Naive B cell (primary cell): ENCODE measurements around the gene ILF2. TPM values are rescaled to one million over a fixed set of nuclear protein-coding genes. Genes with fewer than 3 reads are reported as not detected.
A peak's percentile ranks its signal among the peaks of the same experiment; 100 is the strongest.
"Not testable (repeated sequence)": the region's sequence is repeated elsewhere in the genome, so short reads cannot be mapped to it uniquely, and the experiment has no call there.

Experiments used
- ATAC-seq, 2 donors: fragments of 150-1000 bp; cut with Tn5 transposase; 2 replicates each; pipeline ENCODE4 v1.10.0; 2021; ENCODE audit warnings: low read depth in 2 of 2, mild to moderate bottlenecking in 2 of 2, moderate library complexity in 2 of 2
- DNase-seq: peaks from one replicate; pipeline ENCODE4 v3.0.0; 2022
- H3K27ac Mint-ChIP-seq, 6 donors: one replicate each; pipeline ENCODE4 v1.8.0; 2020 to 2022; ENCODE audit warnings: mild to moderate bottlenecking in 6 of 6, mixed read lengths in 6 of 6, moderate library complexity in 5 of 6, inconsistent platforms in 2 of 6
- H3K27me3 Mint-ChIP-seq, 3 donors: one replicate each; pipeline ENCODE4 v1.8.0; 2021 to 2022; ENCODE audit warnings: mixed read lengths in 3 of 3, mild to moderate bottlenecking in 1 of 3
- H3K36me3 Mint-ChIP-seq, 2 donors: one replicate each; pipeline ENCODE4 v1.8.0; 2020 to 2022; ENCODE audit warnings: mixed read lengths in 2 of 2, inconsistent platforms in 1 of 2, mild to moderate bottlenecking in 1 of 2
- H3K4me1 Mint-ChIP-seq, 3 donors: one replicate each; pipeline ENCODE4 v1.8.0; 2020 to 2022; ENCODE audit warnings: mixed read lengths in 3 of 3, inconsistent platforms in 1 of 3, mild to moderate bottlenecking in 1 of 3, moderate library complexity in 1 of 3
- H3K4me3 Mint-ChIP-seq, 8 donors: one replicate each; pipeline ENCODE4 v1.8.0; 2020 to 2022; ENCODE audit warnings: mild to moderate bottlenecking in 8 of 8, mixed read lengths in 8 of 8, moderate library complexity in 8 of 8, inconsistent platforms in 2 of 8
- H3K9me3 Mint-ChIP-seq, 7 donors: one replicate each; pipeline ENCODE4 v1.8.0; 2020 to 2022; ENCODE audit warnings: mixed read lengths in 7 of 7, mild to moderate bottlenecking in 5 of 7, inconsistent platforms in 2 of 7, moderate library complexity in 1 of 7
- polyA plus RNA-seq, 6 donors: library from polyadenylated mRNA; unstranded; fragments of 300-500 nt; fragmentation: Illumina TruSeq; gene quantifications; one replicate each; pipeline ENCODE4 v1.2.3, GENCODE V29; 2021; ENCODE audit warnings: low read depth in 6 of 6

The ILF2 gene
- polyA plus RNA-seq, 6 donors from 2014 or later: 124 to 202 (median 134) TPM

- H3K27ac Mint-ChIP-seq: no peak overlapping the region
- H3K4me1 Mint-ChIP-seq: peaks cover 4 to 10% (median 5%) of the 10 kb centered on the region in 3 donors
These were observed 17.8 kb downstream of the ILF2 start for GRCh38 chr1:153652805-153653500.

GRCh38 chr1:153651771-153652170 is 19.0 kb downstream of the ILF2 start:
- ATAC-seq (no peak), DNase-seq (no peak)
- Mint-ChIP-seq H3K9me3 (no peaks in the 10 kb centered on the region), H3K27ac (no peak overlapping the region), H3K4me3 (no peak overlapping the region), H3K36me3 (no peaks in the 10 kb centered on the region), H3K27me3 (no peaks in the 10 kb centered on the region), H3K4me1 (peaks cover 10 to 12% (median 10%) of the 10 kb centered on the region in 3 donors)

More at GRCh38 chr1:153652805-153653500, 17.8 kb downstream of the ILF2 start:
- no peaks in the 10 kb centered on the region for H3K27me3 Mint-ChIP-seq
- no peaks in the 10 kb centered on the region for H3K36me3 Mint-ChIP-seq
- DNase-seq (no peak), ATAC-seq (no peak)
- H3K4me3 Mint-ChIP-seq: no peak overlapping the region
- no peaks in the 10 kb centered on the region for H3K9me3 Mint-ChIP-seq

GRCh38 chr1:153649863-153650235 is 20.9 kb downstream of the ILF2 start:
- Mint-ChIP-seq H3K9me3 (no peaks in the 10 kb centered on the region), H3K4me1 (peaks cover 16 to 19% (median 17%) of the 10 kb centered on the region in 3 donors), H3K27me3 (no peaks in the 10 kb centered on the region), H3K4me3 (no peak overlapping the region), H3K36me3 (peaks cover 11 to 14% of the 10 kb centered on the region in 2 donors), H3K27ac (peak overlapping the region in 3 of 6 donors; percentile 63 to 78 (median 73))
- DNase-seq: no peak
- ATAC-seq: no peak

GRCh38 chr1:153649137-153649862 is 21.5 kb downstream of the ILF2 start:
- DNase-seq (no peak), ATAC-seq (no peak)
- peaks cover 11 to 19% of the 10 kb centered on the region in 2 donors for H3K36me3 Mint-ChIP-seq
- no peaks in the 10 kb centered on the region for H3K27me3 Mint-ChIP-seq
- H3K27ac Mint-ChIP-seq: peak overlapping the region in 5 of 6 donors; percentile 15 to 89 (median 76)
- H3K4me1 Mint-ChIP-seq: peaks cover 16 to 19% (median 19%) of the 10 kb centered on the region in 3 donors
- H3K9me3 Mint-ChIP-seq: no peaks in the 10 kb centered on the region
- no peak overlapping the region for H3K4me3 Mint-ChIP-seq

GRCh38 chr1:153648000-153648643 is 22.7 kb downstream of the ILF2 start:
- Mint-ChIP-seq H3K36me3 (peaks cover 18 to 31% of the 10 kb centered on the region in 2 donors), H3K4me1 (peaks cover 23 to 29% (median 26%) of the 10 kb centered on the region in 3 donors), H3K9me3 (no peaks in the 10 kb centered on the region), H3K27ac (peak overlapping the region; percentile 30 to 83 (median 66)), H3K27me3 (no peaks in the 10 kb centered on the region), H3K4me3 (no peak overlapping the region)
- DNase-seq (no peak), ATAC-seq (no peak)

GRCh38 chr1:153647346-153647714 is 23.5 kb downstream of the ILF2 start:
- Mint-ChIP-seq H3K4me3 (no peak overlapping the region), H3K4me1 (peaks cover 26 to 31% (median 30%) of the 10 kb centered on the region in 3 donors), H3K36me3 (peaks cover 22 to 34% of the 10 kb centered on the region in 2 donors)

GRCh38 chr1:153646672-153647345 is 24.0 kb downstream of the ILF2 start:
- H3K27ac Mint-ChIP-seq: peak overlapping the region in 3 of 6 donors; percentile 71 to 74 (median 73)
- ATAC-seq: no peak
- H3K4me1 Mint-ChIP-seq: peaks cover 26 to 34% (median 31%) of the 10 kb centered on the region in 3 donors
- H3K27me3 Mint-ChIP-seq: no peaks in the 10 kb centered on the region
- H3K4me3 Mint-ChIP-seq: no peak overlapping the region
- no peaks in the 10 kb centered on the region for H3K9me3 Mint-ChIP-seq
- H3K36me3 Mint-ChIP-seq: peaks cover 22 to 38% of the 10 kb centered on the region in 2 donors
- DNase-seq: no peak

More at GRCh38 chr1:153647346-153647714, 23.5 kb downstream of the ILF2 start:
- Mint-ChIP-seq H3K9me3 (no peaks in the 10 kb centered on the region), H3K27ac (peak overlapping the region in 5 of 6 donors; percentile 37 to 96 (median 73)), H3K27me3 (no peaks in the 10 kb centered on the region)
- no peak for ATAC-seq
- no peak for DNase-seq

GRCh38 chr1:153643816-153644215 is 27.0 kb downstream of the ILF2 start:
- DNase-seq: no peak
- no peak for ATAC-seq
- H3K27me3 Mint-ChIP-seq: no peaks in the 10 kb centered on the region
- peaks cover 22 to 48% of the 10 kb centered on the region in 2 donors for H3K36me3 Mint-ChIP-seq
- no peaks in the 10 kb centered on the region for H3K9me3 Mint-ChIP-seq
- H3K27ac Mint-ChIP-seq: peak overlapping the region in 2 of 6 donors; percentile 18 to 37
- H3K4me3 Mint-ChIP-seq: no peak overlapping the region
- peaks cover 22 to 33% (median 31%) of the 10 kb centered on the region in 3 donors for H3K4me1 Mint-ChIP-seq

GRCh38 chr1:153643100-153643499 is 27.7 kb downstream of the ILF2 start:
- Mint-ChIP-seq H3K4me3 (no peak overlapping the region), H3K27ac (peak overlapping the region in 3 of 6 donors; percentile 37 to 57 (median 44)), H3K9me3 (no peaks in the 10 kb centered on the region), H3K4me1 (peaks cover 22 to 33% (median 31%) of the 10 kb centered on the region in 3 donors), H3K36me3 (peaks cover 24 to 48% of the 10 kb centered on the region in 2 donors), H3K27me3 (no peaks in the 10 kb centered on the region)
- DNase-seq (no peak), ATAC-seq (no peak)

GRCh38 chr1:153642161-153642560 is 28.6 kb downstream of the ILF2 start:
- H3K27me3 Mint-ChIP-seq: no peaks in the 10 kb centered on the region
- peak overlapping the region in 1 of 6 donors; percentile 63 for H3K27ac Mint-ChIP-seq
- peaks cover 24 to 41% (median 35%) of the 10 kb centered on the region in 3 donors for H3K4me1 Mint-ChIP-seq
- no peak for DNase-seq
- no peaks in the 10 kb centered on the region for H3K9me3 Mint-ChIP-seq
- no peak overlapping the region for H3K4me3 Mint-ChIP-seq
- ATAC-seq: no peak
- peaks cover 32 to 53% of the 10 kb centered on the region in 2 donors for H3K36me3 Mint-ChIP-seq

GRCh38 chr1:153640861-153641260 is 29.9 kb downstream of the ILF2 start:
- Mint-ChIP-seq H3K36me3 (peaks cover 36 to 54% of the 10 kb centered on the region in 2 donors), H3K9me3 (no peaks in the 10 kb centered on the region), H3K27ac (peak overlapping the region in 1 of 6 donors; percentile 47), H3K4me3 (no peak overlapping the region), H3K27me3 (no peaks in the 10 kb centered on the region), H3K4me1 (peaks cover 25 to 46% (median 40%) of the 10 kb centered on the region in 3 donors)
- no peak for DNase-seq
- ATAC-seq: no peak

GRCh38 chr1:153640213-153640612 is 30.6 kb downstream of the ILF2 start:
- H3K27me3 Mint-ChIP-seq, H3K4me3 Mint-ChIP-seq, DNase-seq, H3K9me3 Mint-ChIP-seq, ATAC-seq: not testable (repeated sequence)
- Mint-ChIP-seq H3K4me1 (peaks cover 21 to 43% (median 39%) of the 10 kb centered on the region in 3 donors), H3K27ac (peak overlapping the region in 2 of 6 donors; percentile 47 to 53), H3K36me3 (peaks cover 29 to 48% of the 10 kb centered on the region in 2 donors)

- peaks cover 24 to 43% (median 42%) of the 10 kb centered on the region in 3 donors for H3K4me1 Mint-ChIP-seq
- no peaks in the 10 kb centered on the region for H3K9me3 Mint-ChIP-seq
- peaks cover 27 to 39% of the 10 kb centered on the region in 2 donors for H3K36me3 Mint-ChIP-seq
- H3K27ac Mint-ChIP-seq: peak overlapping the region in 1 of 6 donors; percentile 42
- no peaks in the 10 kb centered on the region for H3K27me3 Mint-ChIP-seq
- DNase-seq (no peak), ATAC-seq (no peak)
- no peak overlapping the region for H3K4me3 Mint-ChIP-seq
These were observed 31.5 kb downstream of the ILF2 start for GRCh38 chr1:153639280-153639679.
